ENCODE data around the gene MROH8.

- no peak for TF ChIP-seq CTCF (IDR thresholded peaks at IDR 0.05)
- TF ChIP-seq EP300 (IDR thresholded peaks at IDR 0.05) = no peak
These were observed 65.3 kb downstream of the MROH8 start for GRCh38 chr20:37114012-37114411.
